Breast epithelium (tissue), 3 donors: ENCODE results near the gene DNASE1L3.

Experiments
- POLR2AphosphoS5 ChIP-seq, 3 donors: sonication (generic); formaldehyde crosslinking; IDR thresholded peaks; one replicate each; pipeline ENCODE4 v1.6.1; 2017; ENCODE audit warnings: antibody characterized with exemption in 3 of 3
- TF ChIP-seq, protein P1 (sequence below), 3 donors: fragments of 450-650 bp; IDR thresholded peaks; one replicate each; pipeline ENCODE4 v1.5.1; 2016 to 2017; ENCODE audit warnings: antibody characterized with exemption in 3 of 3, mild to moderate bottlenecking in 3 of 3, moderate library complexity in 3 of 3

DNA sequence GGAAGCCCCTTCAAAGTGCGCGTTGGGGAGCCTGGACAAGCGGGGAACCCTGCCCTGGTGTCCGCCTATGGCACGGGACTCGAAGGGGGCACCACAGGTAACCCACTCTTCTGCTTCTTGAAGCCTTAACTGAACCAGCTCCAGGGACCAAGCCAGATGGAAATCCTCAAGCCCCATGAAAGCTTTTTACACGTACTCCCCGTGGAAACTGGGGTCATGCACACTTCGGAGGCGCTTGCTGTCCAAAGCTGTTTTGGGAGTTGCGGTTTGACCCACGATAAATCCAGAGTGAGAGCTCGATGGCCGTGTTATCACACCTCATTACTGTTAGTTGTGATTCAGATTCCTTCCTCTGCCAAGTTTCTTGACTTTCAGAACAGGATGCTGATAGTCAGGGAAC is 47.5 kb downstream of the DNASE1L3 start:
- TF ChIP-seq, protein P1, sequence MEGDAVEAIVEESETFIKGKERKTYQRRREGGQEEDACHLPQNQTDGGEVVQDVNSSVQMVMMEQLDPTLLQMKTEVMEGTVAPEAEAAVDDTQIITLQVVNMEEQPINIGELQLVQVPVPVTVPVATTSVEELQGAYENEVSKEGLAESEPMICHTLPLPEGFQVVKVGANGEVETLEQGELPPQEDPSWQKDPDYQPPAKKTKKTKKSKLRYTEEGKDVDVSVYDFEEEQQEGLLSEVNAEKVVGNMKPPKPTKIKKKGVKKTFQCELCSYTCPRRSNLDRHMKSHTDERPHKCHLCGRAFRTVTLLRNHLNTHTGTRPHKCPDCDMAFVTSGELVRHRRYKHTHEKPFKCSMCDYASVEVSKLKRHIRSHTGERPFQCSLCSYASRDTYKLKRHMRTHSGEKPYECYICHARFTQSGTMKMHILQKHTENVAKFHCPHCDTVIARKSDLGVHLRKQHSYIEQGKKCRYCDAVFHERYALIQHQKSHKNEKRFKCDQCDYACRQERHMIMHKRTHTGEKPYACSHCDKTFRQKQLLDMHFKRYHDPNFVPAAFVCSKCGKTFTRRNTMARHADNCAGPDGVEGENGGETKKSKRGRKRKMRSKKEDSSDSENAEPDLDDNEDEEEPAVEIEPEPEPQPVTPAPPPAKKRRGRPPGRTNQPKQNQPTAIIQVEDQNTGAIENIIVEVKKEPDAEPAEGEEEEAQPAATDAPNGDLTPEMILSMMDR (IDR thresholded peaks at IDR 0.05), result no peak
- no peak for TF ChIP-seq POLR2AphosphoS5 (IDR thresholded peaks at IDR 0.05)
